GM12892 (cell line): ENCODE measurements around the gene PSMA8.

ENCODE experiments used
- POLR2A ChIP-seq: IDR thresholded peaks from 2 replicates; pipeline ENCODE4 v1.6.1; 2011; ENCODE audit warnings: low read depth, low read length, control low read depth
- POLR2AphosphoS5 ChIP-seq: IDR thresholded peaks from 2 replicates; pipeline ENCODE4 v1.6.1; 2011; ENCODE audit warnings: low read depth, low read length, control low read depth

DNA sequence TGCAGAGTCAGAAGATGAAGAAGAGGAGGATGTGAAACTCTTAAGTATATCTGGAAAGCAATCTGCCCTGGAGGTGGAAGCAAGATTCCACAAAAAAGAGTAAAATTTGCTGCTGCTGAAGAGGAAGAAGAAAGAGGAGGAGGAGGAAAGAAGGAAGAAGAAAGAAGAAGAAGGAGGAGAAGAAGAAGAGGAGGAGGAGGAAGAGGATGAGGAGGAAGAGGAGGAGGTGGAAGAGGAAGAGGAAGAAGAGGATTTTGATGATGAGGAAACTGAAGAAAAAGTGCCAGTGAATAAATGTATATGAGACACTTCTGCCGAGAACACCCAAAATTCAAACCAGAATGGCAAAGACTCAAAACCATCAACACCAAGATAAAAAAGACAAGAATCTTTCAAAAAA lies 71.6 kb downstream of the PSMA8 start:
- TF ChIP-seq POLR2A (no peak), POLR2AphosphoS5 (no peak)
